ENCODE data around the gene CAST.

The CAST gene

GRCh38 chr5:96751203-96752169 is 89.3 kb downstream of the CAST start:
- DNase-seq = no peak

GRCh38 chr5:96752341-96753016 is 90.3 kb downstream of the CAST start:
- peak; percentile 87 for DNase-seq

- DNase-seq = no peak
These were observed 90.8 kb downstream of the CAST start for GRCh38 chr5:96753017-96753397.

DNA sequence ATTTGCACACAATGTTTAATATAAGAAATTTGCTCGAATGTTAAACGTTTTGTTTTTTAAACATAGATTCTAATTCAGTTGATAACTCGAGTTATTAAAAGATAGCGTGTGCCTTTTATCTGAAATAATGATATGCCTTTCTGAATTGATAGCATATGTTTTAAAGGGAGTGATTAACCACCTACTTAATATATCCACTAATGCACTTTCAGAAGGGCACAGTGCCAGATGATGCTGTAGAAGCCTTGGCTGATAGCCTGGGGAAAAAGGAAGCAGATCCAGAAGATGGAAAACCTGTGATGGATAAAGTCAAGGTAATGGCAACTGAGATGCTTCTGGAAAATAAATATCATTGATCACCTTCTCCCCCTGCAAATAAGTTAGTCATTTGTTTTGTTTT is 91.7 kb downstream of the CAST start:
- DNase-seq = peak; percentile 42

- DNase-seq = no peak
These were observed 93.7 kb downstream of the CAST start for GRCh38 chr5:96755851-96756250.

DNA sequence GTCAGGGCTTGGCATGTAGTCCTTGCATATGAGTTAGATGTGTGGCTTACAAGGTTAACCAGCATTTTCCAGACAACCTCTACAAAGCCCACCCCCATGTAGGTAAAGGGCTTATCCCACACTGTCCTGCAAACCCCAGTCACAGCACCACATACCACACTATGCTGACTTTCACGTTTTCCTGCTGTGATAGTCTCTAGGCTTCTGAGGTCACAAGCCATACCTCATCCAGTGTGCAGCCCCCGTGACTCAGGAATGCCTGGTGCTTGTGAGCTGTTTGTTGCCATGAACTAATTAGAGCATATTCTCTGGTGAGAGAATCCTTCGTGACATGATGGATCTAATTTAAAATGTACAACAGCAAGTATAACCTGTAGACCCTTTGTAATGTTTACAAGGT is 94.8 kb downstream of the CAST start:
- DNase-seq = no peak

GRCh38 chr5:96758621-96759020 is 96.4 kb downstream of the CAST start:
- no peak for DNase-seq

DNA sequence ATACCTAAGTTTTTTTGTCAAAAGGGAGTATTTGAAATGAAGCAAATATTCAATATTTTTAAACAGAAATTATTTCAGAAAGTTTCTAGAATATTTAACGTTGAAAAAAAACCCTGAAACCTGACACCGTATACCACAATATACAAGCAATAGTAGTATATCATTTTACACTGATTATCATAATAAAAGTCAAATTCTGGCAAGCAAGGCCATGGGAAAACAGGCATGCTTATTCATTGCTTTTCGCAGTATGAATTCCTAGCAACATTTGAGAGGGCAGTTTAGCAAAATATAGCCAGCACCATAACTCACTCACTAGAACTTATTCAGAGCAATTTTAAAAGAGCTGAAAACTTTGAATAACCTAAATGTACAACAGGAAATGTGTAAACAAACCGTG is 99.4 kb downstream of the CAST start:
- DNase-seq = no peak

- no peak for DNase-seq
These were observed 100.8 kb downstream of the CAST start for GRCh38 chr5:96763026-96763425.

GRCh38 chr5:96765043-96765442 is 102.9 kb downstream of the CAST start:
- no peak for DNase-seq

GRCh38 chr5:96768708-96769251 is 106.6 kb downstream of the CAST start:
- no peak for DNase-seq

- DNase-seq = no peak
These were observed 109.2 kb downstream of the CAST start for GRCh38 chr5:96771395-96771794.

- DNase-seq = no peak
These were observed 109.9 kb downstream of the CAST start for GRCh38 chr5:96772111-96772510.

DNA sequence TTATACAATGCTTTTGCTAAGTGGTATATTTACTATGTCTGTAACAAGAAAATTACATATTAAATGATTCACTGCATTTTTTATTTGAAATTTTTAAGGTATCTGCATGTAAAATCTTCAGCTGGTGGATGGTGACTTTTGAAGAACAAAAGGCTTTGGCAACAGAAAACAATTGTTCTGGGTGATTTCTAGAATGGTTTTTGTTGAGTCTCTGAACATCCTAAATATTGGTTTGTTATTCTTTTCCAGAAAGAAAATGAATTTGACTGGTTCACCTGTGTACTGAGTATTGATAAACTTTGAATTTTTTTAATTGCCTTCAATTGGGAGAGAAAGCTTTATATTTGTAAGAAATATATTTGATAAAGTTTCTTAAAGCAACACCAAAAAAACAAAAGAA is 110.4 kb downstream of the CAST start:
- DNase-seq = no peak

- DNase-seq = no peak
These were observed 112.9 kb downstream of the CAST start for GRCh38 chr5:96775050-96775449.

DNA sequence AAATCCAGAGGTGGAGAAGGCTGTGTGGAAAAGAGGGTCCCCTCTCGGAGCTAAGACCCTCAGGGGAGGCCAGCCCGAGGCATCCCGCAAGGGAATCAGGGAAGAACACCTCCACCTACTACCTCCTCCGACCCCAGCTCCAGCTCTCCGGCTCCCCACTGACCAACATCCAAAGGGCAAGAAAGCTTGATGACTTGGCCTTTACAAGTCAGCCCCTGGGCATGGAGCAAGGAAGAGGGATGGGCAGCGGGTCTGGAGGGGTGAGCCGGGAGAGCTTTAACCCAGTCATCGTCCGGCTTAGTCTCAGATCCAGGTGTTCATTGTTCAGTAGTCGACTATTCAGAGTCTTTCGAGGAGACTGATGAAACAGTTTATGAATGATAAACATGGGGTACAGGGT is 113.5 kb downstream of the CAST start:
- no peak for DNase-seq

GRCh38 chr5:96776621-96777020 is 114.4 kb downstream of the CAST start:
- DNase-seq = no peak

GRCh38 chr5:96778409-96778808 is 116.2 kb downstream of the CAST start:
- no peak for DNase-seq

DNA sequence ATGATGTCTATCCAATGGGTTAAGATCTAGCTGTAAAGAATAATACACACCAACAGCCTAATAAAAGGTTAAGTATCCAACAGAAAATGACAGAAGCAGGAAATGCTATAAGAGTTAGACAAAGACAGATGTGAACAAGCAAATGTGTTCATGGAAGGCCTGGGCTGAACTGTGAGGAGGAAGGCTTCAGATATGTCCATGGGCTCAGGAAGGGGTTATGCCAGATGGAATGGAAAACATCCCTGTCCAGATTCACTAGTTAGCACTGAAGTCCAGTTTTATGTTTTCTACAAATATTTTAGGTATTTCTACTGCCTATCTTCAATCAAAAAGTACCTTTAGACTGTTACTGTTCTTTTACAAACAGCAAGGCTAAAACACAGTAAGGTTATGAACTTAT is 118.5 kb downstream of the CAST start:
- DNase-seq = no peak

DNA sequence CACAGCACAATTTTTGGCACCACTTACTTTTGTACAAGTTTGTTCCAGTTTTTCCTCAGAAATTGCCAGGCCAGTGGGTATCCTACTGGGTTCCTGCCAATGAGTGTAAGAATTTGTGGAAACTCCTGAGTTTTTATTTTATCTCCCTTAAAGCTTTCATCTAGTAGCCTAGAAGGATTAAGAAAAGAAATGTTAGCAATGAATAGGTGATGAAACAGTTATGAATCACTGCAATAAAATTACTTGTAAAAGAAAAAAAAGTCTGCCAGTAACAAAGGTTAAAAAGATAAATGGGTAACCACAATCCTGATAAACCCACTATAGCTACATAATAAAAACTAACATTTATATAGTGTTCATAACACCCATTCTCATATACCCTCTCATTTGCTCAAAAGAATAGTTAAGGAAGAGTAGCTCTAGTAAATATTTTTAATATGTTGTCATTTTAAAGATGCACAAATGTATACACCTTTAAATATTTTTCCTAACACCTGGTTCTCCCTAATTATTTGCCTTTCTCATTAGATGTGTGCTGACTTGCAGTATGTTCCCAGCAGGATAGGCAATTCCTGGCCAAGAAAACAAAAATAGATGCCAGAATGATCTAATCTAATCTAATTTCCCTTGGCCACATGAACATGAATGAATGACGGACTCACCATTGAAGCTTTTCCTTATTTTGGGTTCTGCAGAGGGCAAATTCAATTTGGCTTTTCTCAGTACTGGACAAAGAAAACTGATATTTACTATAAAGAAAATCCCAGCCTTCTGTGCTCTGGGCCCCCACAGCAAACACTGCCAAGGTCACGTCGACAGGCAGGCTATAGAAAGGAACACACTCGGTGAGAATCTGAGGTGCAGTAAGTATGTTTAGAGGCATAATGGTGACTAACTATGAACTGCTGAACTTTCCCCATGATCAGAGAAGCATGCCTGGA is 119.1 kb downstream of the CAST start:
- peak; percentile 13 for DNase-seq

GRCh38 chr5:96783326-96783725 is 121.2 kb downstream of the CAST start:
- no peak for DNase-seq

GRCh38 chr5:96785326-96786109 is 123.3 kb downstream of the CAST start:
- DNase-seq = no peak
